Measurements from ENCODE around the gene ADM.

Gene ADM

DNA sequence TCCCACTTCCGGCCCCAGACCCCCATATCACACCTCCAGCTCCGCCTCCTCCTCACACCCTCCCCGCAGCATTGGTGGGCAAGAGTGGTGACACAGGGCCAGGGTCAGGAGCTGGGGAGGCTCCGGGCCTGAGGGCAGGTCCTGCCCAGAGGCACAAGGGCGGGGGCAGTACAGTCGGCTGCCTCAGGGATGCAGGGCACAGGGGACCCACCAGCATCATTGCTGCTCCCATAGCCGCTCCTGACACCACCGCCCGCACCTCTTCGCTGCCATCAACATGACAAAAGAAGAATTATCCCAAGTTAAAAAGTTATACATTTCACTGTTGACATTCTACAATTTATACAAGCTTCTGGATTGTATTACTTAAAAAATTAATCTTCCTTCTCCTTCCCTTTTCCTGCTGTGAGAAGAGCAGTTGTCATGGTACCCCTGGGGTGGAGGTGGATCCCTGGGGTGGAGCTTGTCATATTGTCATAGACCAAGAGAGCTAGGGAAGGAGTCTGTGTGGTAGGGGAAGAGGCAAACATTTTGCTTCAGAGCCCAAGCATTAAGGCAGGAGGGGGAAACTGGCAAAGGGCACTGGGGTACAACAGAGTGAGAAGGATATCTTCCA is 15.0 kb upstream of the ADM start:
- no peak for DNase-seq (ENCODE audit: low spot score)
- in situ Hi-C loops (cut with MboI; ENCODE audit: low pct_unique_long_range_greater_than_20kb, low sequenced_read_pairs, unreplicated experiment), result no loop called here
- no peak for TF ChIP-seq CTCF (IDR thresholded peaks at IDR 0.05; ENCODE audit: extremely low read depth, insufficient read depth, missing control alignments)

GRCh38 chr11:10291801-10292638 is 12.9 kb upstream of the ADM start:
- no peak for DNase-seq (ENCODE audit: low spot score)
- in situ Hi-C loops (cut with MboI; ENCODE audit: low pct_unique_long_range_greater_than_20kb, low sequenced_read_pairs, unreplicated experiment), result no loop called here
- no peak for TF ChIP-seq CTCF (IDR thresholded peaks at IDR 0.05; ENCODE audit: extremely low read depth, insufficient read depth, missing control alignments)

DNA sequence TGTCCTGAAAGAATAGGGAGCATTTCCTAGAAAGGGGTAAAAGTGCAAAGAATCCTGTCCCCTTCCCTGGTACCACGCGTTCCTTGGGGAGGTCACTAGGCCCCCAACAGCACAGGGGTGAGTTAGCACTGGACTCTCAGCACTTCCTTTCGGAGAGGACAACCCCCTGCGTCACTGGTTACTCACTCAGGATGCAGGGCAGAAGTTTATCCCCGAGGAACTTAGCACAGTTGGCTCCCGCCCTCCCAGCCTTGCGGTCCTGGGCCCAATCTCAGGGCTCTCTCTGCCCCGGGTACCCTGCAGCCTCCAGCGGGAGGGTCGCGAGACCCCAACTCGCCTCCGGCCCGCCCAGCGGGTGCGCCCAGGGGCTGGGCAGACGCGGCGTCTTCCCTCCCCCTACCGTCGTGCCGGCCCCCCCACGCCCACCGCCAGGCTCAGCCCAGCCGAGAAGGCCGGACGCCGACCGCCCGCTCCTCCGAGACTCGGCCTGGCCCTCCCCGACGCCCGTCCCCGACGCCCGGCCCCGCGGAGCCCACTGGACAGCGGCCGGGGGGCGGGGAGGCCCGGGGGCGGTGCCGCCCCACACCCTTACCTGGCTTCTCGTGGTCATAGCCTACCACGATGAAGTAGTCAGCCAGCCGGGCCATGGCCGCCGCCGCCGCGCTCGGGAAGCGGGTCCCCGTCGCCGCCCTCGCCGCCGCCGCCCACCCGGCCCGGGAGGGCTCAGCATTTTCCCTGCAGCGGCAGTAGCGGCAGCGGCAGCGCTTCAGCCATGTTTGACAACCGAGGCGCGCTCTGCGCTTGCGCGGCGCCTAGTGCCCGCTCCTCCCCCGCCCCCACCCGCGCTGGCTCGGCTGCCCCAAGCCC is 11.2 kb upstream of the ADM start, which contains the start of gene SBF2:
Gene SBF2 (minus strand): TSS at position 797 of the 867 bp plus-strand sequence. CDS start 150 bp downstream, at position 647.
- no peak for TF ChIP-seq CTCF (IDR thresholded peaks at IDR 0.05; ENCODE audit: extremely low read depth, insufficient read depth, missing control alignments)
- in situ Hi-C loops (cut with MboI; ENCODE audit: low pct_unique_long_range_greater_than_20kb, low sequenced_read_pairs, unreplicated experiment), result no loop called here
- peak; percentile 88 for DNase-seq (ENCODE audit: low spot score)

GRCh38 chr11:10294290-10294953 is 10.5 kb upstream of the ADM start:
- in situ Hi-C loops (cut with MboI; ENCODE audit: low pct_unique_long_range_greater_than_20kb, low sequenced_read_pairs, unreplicated experiment), result no loop called here
- DNase-seq (ENCODE audit: low spot score), result no peak

DNA sequence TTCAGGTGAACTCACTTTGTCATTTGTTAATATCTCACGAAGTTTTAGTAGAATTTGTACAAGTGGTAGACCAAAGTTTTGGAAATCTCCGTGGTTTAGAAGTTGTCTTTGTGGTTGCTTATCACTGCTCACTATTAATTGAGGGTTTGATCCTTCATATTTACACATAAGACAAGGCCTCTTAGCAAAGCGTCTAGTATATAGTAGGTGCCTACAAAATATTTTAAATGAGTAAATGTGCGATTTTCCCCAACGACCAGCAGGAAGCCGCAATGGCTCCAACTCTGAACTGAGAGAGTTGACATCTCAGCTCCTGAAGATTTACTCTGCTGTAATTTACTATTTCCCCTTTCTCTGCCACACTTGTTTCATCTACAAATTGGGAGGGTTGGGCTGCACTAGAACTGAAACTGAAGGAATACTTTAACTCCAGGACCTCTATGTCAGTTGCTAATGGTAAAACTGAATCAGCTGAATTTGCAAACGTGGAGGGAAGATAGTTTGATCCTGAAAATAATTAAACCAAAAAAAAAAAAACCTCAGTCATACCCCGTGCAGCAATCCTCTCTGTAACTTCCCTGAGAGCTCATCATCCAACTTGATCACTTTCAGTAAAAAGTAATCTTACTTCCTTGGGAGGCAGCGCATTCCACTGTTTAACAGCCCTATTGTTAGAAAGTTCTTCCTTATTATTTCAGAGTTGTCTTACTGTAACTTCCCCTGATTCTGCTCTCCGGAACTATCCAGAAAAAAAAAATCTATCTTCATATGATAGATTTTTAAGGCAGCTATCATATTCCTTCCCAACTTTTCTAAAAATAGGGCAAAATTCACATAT is 9.6 kb upstream of the ADM start:
- in situ Hi-C loops (cut with MboI; ENCODE audit: low pct_unique_long_range_greater_than_20kb, low sequenced_read_pairs, unreplicated experiment), result no loop called here
- no peak for DNase-seq (ENCODE audit: low spot score)
- no peak for TF ChIP-seq CTCF (IDR thresholded peaks at IDR 0.05; ENCODE audit: extremely low read depth, insufficient read depth, missing control alignments)

More at GRCh38 chr11:10294290-10294953, 10.5 kb upstream of the ADM start:
- TF ChIP-seq CTCF (IDR thresholded peaks at IDR 0.05; ENCODE audit: extremely low read depth, insufficient read depth, missing control alignments), result no peak
